Stomach (tissue), 4 donors: Measurements from ENCODE around the gene FOXO6.

Experiments used
- CTCF ChIP-seq, 7 experiments: fragments of 450-650 bp in 4 of 7; fragments of 200-600 bp in 3 of 7; sonication (generic) in 3 of 7; IDR thresholded peaks; one replicate each; pipeline ENCODE4 v1.5.1; 2016 to 2019; ENCODE audit warnings: antibody characterized with exemption in 7 of 7, control low read depth in 2 of 7, mild to moderate bottlenecking in 1 of 7
- POLR2A ChIP-seq, 4 donors: fragments of 450-650 bp; IDR thresholded peaks; one replicate each; pipeline ENCODE4 v1.6.1; 2016; ENCODE audit warnings: antibody characterized with exemption in 4 of 4, control low read depth in 2 of 4, mild to moderate bottlenecking in 1 of 4, moderate library complexity in 1 of 4

DNA sequence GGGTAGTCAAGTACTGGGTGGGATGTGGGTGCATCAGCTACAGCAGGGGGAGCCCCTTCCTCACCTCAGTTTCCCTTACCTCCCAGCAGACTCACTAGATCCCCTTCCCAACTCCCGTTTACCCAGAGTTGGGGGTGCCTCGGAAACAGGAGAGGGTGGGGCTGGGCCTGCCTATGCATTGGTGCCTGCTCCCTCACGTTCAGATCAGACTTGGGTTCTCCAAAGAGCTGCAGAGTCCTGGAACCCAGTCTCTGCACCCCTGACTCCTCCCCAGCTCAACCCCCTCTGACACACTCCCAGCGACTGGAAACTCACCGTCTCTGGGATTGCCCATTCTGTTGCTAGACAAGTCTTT is 6.0 kb downstream of the FOXO6 start:
- no peak for TF ChIP-seq CTCF (IDR thresholded peaks at IDR 0.05)
- no peak for TF ChIP-seq POLR2A (IDR thresholded peaks at IDR 0.05)
